Liver (tissue), 9 donors: ENCODE data around the gene METTL21A. TPM values are rescaled to one million over a fixed set of nuclear protein-coding genes. Genes with fewer than 3 reads are reported as not detected.

Experiments used
- DNase-seq: peaks from one replicate; pipeline ENCODE4 v3.0.0-alpha.2; 2017; ENCODE audit warnings: low spot score
- H3K27ac ChIP-seq, 2 donors: one replicate each; pipeline ENCODE4 v1.7.0; 2013; ENCODE audit warnings: inconsistent platforms in 2 of 2, low read length in 2 of 2, control low read depth in 1 of 2, low read depth in 1 of 2, mild to moderate bottlenecking in 1 of 2
- H3K27me3 ChIP-seq, 4 donors: one replicate each; pipeline versions ENCODE4 v1.6.1 to v1.7.0; 2013; ENCODE audit warnings: low read length in 3 of 4, inconsistent platforms in 1 of 4, mild to moderate bottlenecking in 1 of 4, moderate library complexity in 1 of 4; ENCODE audit not compliant: control insufficient read depth in 4 of 4, insufficient read depth in 4 of 4
- H3K36me3 ChIP-seq, 4 donors: one replicate each; pipeline versions ENCODE4 v1.6.1 to v1.7.0; 2013; ENCODE audit warnings: low read length in 3 of 4, mild to moderate bottlenecking in 3 of 4, low read depth in 1 of 4, moderate library complexity in 1 of 4; ENCODE audit not compliant: control insufficient read depth in 4 of 4, insufficient read depth in 3 of 4
- H3K4me1 ChIP-seq, 4 donors: one replicate each; pipeline versions ENCODE4 v1.6.1 to v1.7.0; 2013; ENCODE audit warnings: low read length in 3 of 4, mild to moderate bottlenecking in 3 of 4, moderate library complexity in 1 of 4; ENCODE audit not compliant: control insufficient read depth in 4 of 4, insufficient read depth in 4 of 4
- H3K4me3 ChIP-seq, 3 donors: one replicate each; pipeline versions ENCODE4 v1.6.1 to v1.7.0; 2013; ENCODE audit warnings: low read length in 3 of 3, control low read depth in 1 of 3, low read depth in 1 of 3, mild to moderate bottlenecking in 1 of 3
- H3K9ac ChIP-seq, 2 donors: one replicate each; pipeline ENCODE4 v1.7.0; 2013; ENCODE audit warnings: low read length in 2 of 2, mild to moderate bottlenecking in 2 of 2, moderate library complexity in 2 of 2, control low read depth in 1 of 2, low read depth in 1 of 2
- H3K9me3 ChIP-seq, 4 donors: one replicate each; pipeline versions ENCODE4 v1.6.1 to v1.7.0; 2013; ENCODE audit warnings: low read length in 3 of 4; ENCODE audit not compliant: control insufficient read depth in 4 of 4
- EGR1 ChIP-seq, 2 donors: IDR thresholded peaks; 2 replicates each; pipeline ENCODE4 v1.6.1; 2016 to 2018; ENCODE audit warnings: antibody characterized with exemption in 2 of 2, low read depth in 2 of 2
- FOXA1 ChIP-seq: IDR thresholded peaks from 2 replicates; pipeline ENCODE4 v1.6.1; 2016; ENCODE audit warnings: antibody characterized with exemption
- FOXA2 ChIP-seq: IDR thresholded peaks from 2 replicates; pipeline ENCODE4 v1.6.1; 2016; ENCODE audit warnings: antibody characterized with exemption
- GABPA ChIP-seq, 2 donors: IDR thresholded peaks in 1 of 2; conservative IDR thresholded peaks in 1 of 2; 2 replicates each; pipeline ENCODE4 v1.6.1; 2016; ENCODE audit warnings: antibody characterized with exemption in 2 of 2, mild to moderate bottlenecking in 1 of 2, moderate library complexity in 1 of 2
- HNF4A ChIP-seq, 2 donors: conservative IDR thresholded peaks; 2 replicates each; pipeline ENCODE4 v1.6.1; 2016; ENCODE audit warnings: antibody characterized with exemption in 2 of 2, mild to moderate bottlenecking in 2 of 2
- HNF4G ChIP-seq: IDR thresholded peaks from 2 replicates; pipeline ENCODE4 v1.6.1; 2016; ENCODE audit warnings: antibody characterized with exemption
- JUND ChIP-seq, 2 donors: IDR thresholded peaks; 2 replicates each; pipeline ENCODE4 v1.6.1; 2016; ENCODE audit warnings: antibody characterized with exemption in 2 of 2
- NR2F2 ChIP-seq: IDR thresholded peaks from 2 replicates; pipeline ENCODE4 v1.6.1; 2016; ENCODE audit warnings: antibody characterized with exemption
- RAD21 ChIP-seq, 2 donors: IDR thresholded peaks; 2 replicates each; pipeline ENCODE4 v1.6.1; 2016; ENCODE audit warnings: antibody characterized with exemption in 2 of 2, mild to moderate bottlenecking in 2 of 2
- RXRA ChIP-seq, 2 donors: IDR thresholded peaks; 2 replicates each; pipeline ENCODE4 v1.6.1; 2017 to 2018; ENCODE audit warnings: antibody characterized with exemption in 2 of 2, mild to moderate bottlenecking in 1 of 2
- SP1 ChIP-seq: IDR thresholded peaks from 2 replicates; pipeline ENCODE4 v1.6.1; 2018; ENCODE audit warnings: antibody characterized with exemption, mild to moderate bottlenecking
- TAF1 ChIP-seq: conservative IDR thresholded peaks from 2 replicates; pipeline ENCODE4 v1.6.1; 2016; ENCODE audit warnings: antibody characterized with exemption, mild to moderate bottlenecking
- YY1 ChIP-seq: IDR thresholded peaks from 2 replicates; pipeline ENCODE4 v1.6.1; 2016; ENCODE audit warnings: antibody characterized with exemption, mild to moderate bottlenecking
- WGBS: extraction: QIAGEN DNeasy Blood & Tissue Kit; methylation state at CpG from one replicate; pipeline ENCODE4 v1.1.7; 2013; 5-methylcytosine and 5-hydroxymethylcytosine counted together
- polyA plus RNA-seq, 2 donors: library from polyadenylated mRNA; stranded (reverse) in 1 of 2; unstranded in 1 of 2; fragments of 200-250 nt in 1 of 2; fragments of >200 nt in 1 of 2; fragmentation: Nextera tagmentation in 1 of 2; extraction: Ambion mirVana in 1 of 2; gene quantifications; one replicate each; pipeline versions ENCODE4 v1.2.1 to v1.2.3, GENCODE V29; 2013 to 2015
- total RNA-seq, 2 donors: library from RNA; depleted of rRNA; stranded (reverse); fragments of >200 nt; gene quantifications; one replicate each; pipeline ENCODE4 v1.2.3, GENCODE V29; 2014
- TF ChIP-seq, protein P1 (sequence below): IDR thresholded peaks from 2 replicates; pipeline ENCODE4 v1.6.1; 2016; ENCODE audit warnings: antibody characterized with exemption
- TF ChIP-seq, protein P2 (sequence below): fragments of 150-350 bp; IDR thresholded peaks from 2 replicates; pipeline ENCODE4 v1.5.1; 2017; ENCODE audit warnings: improper control_type of control experiment, low read depth, low read length; ENCODE audit not compliant: missing input control
- TF ChIP-seq, protein P3 (sequence below): IDR thresholded peaks from 2 replicates; pipeline ENCODE4 v1.6.1; 2016; ENCODE audit warnings: antibody characterized with exemption, mild to moderate bottlenecking
- TF ChIP-seq, protein P4 (sequence below): IDR thresholded peaks from 2 replicates; pipeline ENCODE4 v1.6.1; 2016; ENCODE audit warnings: antibody characterized with exemption
- TF ChIP-seq, protein P5 (sequence below): IDR thresholded peaks from 2 replicates; pipeline ENCODE4 v1.6.1; 2016; ENCODE audit warnings: antibody characterized with exemption
- donor health status: healthy.
- donor health status: healthy.
- donor health status: healthy.
- donor health status: healthy.
- donor health status: healthy.

Gene METTL21A
- total and polyA plus RNA-seq, 4 donors = 10.0 to 27.4 (median 12.3) TPM

DNA sequence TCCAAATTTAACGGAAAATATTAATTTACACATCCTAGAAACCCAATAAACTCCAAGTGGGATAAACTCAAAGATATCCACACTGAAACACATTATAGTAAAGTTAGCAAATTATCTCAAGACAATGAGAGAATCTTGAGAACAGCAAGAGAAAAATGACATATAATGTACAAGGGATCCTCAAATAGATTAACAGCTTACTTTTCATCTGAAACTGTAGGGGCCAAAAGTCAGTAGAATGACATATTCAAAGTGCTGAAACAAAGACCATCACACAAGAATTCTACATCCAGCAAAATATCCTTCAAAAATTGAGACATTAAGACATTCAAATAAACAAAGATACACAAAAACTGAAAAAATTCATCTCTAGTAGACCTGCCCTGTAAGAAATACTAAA, 18.7 kb upstream of the METTL21A start:
- DNase-seq = no peak
- Histone ChIP-seq H3K27me3 (no peaks in the 10 kb centered on the region), H3K4me3 (no peak overlapping the region), H3K9ac (no peak overlapping the region), H3K36me3 (no peaks in the 10 kb centered on the region), H3K27ac (no peak overlapping the region), H3K9me3 (no peaks in the 10 kb centered on the region), H3K4me1 (peaks cover 0 to 2% (median 0%) of the 10 kb centered on the region in 4 donors)
- WGBS = 97% methylated on average over 1 of the region's 1 CpG
- TF ChIP-seq TAF1 (no peak), RXRA (IDR thresholded peaks at IDR 0.05) (no peak), YY1 (no peak), HNF4A (conservative IDR thresholded peaks at IDR 0.05) (no peak), JUND (IDR thresholded peaks at IDR 0.05) (no peak), RAD21 (IDR thresholded peaks at IDR 0.05) (no peak), EGR1 (IDR thresholded peaks at IDR 0.05; ENCODE audit: low read depth in 2 of 2) (no peak), SP1 (no peak), FOXA1 (no peak), HNF4G (no peak), FOXA2 (no peak), NR2F2 (no peak), GABPA (IDR thresholded peaks at IDR 0.05 in 1 of 2, conservative IDR thresholded peaks at IDR 0.05 in 1 of 2) (no peak)
- TF ChIP-seq, protein P1, sequence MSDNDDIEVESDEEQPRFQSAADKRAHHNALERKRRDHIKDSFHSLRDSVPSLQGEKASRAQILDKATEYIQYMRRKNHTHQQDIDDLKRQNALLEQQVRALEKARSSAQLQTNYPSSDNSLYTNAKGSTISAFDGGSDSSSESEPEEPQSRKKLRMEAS = no peak
- TF ChIP-seq, protein P2, sequence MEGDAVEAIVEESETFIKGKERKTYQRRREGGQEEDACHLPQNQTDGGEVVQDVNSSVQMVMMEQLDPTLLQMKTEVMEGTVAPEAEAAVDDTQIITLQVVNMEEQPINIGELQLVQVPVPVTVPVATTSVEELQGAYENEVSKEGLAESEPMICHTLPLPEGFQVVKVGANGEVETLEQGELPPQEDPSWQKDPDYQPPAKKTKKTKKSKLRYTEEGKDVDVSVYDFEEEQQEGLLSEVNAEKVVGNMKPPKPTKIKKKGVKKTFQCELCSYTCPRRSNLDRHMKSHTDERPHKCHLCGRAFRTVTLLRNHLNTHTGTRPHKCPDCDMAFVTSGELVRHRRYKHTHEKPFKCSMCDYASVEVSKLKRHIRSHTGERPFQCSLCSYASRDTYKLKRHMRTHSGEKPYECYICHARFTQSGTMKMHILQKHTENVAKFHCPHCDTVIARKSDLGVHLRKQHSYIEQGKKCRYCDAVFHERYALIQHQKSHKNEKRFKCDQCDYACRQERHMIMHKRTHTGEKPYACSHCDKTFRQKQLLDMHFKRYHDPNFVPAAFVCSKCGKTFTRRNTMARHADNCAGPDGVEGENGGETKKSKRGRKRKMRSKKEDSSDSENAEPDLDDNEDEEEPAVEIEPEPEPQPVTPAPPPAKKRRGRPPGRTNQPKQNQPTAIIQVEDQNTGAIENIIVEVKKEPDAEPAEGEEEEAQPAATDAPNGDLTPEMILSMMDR = no peak
- TF ChIP-seq, protein P3, sequence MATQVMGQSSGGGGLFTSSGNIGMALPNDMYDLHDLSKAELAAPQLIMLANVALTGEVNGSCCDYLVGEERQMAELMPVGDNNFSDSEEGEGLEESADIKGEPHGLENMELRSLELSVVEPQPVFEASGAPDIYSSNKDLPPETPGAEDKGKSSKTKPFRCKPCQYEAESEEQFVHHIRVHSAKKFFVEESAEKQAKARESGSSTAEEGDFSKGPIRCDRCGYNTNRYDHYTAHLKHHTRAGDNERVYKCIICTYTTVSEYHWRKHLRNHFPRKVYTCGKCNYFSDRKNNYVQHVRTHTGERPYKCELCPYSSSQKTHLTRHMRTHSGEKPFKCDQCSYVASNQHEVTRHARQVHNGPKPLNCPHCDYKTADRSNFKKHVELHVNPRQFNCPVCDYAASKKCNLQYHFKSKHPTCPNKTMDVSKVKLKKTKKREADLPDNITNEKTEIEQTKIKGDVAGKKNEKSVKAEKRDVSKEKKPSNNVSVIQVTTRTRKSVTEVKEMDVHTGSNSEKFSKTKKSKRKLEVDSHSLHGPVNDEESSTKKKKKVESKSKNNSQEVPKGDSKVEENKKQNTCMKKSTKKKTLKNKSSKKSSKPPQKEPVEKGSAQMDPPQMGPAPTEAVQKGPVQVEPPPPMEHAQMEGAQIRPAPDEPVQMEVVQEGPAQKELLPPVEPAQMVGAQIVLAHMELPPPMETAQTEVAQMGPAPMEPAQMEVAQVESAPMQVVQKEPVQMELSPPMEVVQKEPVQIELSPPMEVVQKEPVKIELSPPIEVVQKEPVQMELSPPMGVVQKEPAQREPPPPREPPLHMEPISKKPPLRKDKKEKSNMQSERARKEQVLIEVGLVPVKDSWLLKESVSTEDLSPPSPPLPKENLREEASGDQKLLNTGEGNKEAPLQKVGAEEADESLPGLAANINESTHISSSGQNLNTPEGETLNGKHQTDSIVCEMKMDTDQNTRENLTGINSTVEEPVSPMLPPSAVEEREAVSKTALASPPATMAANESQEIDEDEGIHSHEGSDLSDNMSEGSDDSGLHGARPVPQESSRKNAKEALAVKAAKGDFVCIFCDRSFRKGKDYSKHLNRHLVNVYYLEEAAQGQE = no peak
- TF ChIP-seq, protein P4, sequence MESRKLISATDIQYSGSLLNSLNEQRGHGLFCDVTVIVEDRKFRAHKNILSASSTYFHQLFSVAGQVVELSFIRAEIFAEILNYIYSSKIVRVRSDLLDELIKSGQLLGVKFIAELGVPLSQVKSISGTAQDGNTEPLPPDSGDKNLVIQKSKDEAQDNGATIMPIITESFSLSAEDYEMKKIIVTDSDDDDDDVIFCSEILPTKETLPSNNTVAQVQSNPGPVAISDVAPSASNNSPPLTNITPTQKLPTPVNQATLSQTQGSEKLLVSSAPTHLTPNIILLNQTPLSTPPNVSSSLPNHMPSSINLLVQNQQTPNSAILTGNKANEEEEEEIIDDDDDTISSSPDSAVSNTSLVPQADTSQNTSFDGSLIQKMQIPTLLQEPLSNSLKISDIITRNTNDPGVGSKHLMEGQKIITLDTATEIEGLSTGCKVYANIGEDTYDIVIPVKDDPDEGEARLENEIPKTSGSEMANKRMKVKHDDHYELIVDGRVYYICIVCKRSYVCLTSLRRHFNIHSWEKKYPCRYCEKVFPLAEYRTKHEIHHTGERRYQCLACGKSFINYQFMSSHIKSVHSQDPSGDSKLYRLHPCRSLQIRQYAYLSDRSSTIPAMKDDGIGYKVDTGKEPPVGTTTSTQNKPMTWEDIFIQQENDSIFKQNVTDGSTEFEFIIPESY = no peak
- TF ChIP-seq, protein P5, sequence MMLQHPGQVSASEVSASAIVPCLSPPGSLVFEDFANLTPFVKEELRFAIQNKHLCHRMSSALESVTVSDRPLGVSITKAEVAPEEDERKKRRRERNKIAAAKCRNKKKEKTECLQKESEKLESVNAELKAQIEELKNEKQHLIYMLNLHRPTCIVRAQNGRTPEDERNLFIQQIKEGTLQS = no peak
